ENCODE results near the gene SNRPD1. TPM values are rescaled to one million over a fixed set of nuclear protein-coding genes. Genes with fewer than 3 reads are reported as not detected.
"Not testable (repeated sequence)": the region's sequence is repeated elsewhere in the genome, so short reads cannot be mapped to it uniquely, and the experiment has no call there.

Gene SNRPD1
- total and polyA plus RNA-seq, 2 experiments from 2014 or later: 16.1 to 146 TPM

DNA sequence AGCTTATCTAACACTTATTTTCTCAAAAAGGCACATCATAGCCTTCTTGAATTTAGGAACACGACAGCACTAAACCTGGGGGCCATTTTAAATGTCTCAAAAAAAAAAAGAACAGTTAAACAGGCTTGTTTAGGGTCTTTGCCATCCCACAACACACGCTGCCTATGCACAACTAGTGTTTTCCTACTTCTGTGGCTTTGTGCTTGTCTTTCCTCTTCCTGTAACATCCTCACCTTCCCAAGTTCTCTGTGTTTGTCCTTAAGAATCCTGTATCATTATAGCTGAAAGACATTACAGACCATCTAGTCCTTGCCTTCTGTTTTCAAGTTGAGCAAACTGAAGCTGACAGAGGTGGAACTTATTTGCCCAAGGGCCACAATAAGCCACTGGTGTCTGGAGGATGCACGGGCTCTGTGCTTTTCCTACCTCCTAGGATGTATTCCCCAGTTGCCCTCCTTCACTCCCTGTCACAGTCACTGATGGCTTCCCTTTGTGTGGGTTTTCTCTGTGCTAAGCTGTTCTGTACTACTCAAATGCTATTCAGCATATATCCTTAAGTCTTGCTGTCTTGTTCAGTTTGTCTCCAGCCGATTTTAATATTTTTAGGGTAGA lies 22.6 kb downstream of the SNRPD1 start:
- H3K9me3 ChIP-seq (ENCODE audit: low read depth): no peaks in the 10 kb centered on the region
- peak overlapping the region; percentile 8 for H3K27ac ChIP-seq
- H3K27me3 ChIP-seq: no peaks in the 10 kb centered on the region
- TF ChIP-seq CTCF (IDR thresholded peaks at IDR 0.05; ENCODE audit: low read depth, low read length): no peak
- peaks cover 8% of the 10 kb centered on the region for H3K36me3 ChIP-seq
- H3K4me3 ChIP-seq: no peak overlapping the region
- H3K4me1 ChIP-seq (ENCODE audit: low read depth): no peaks in the 10 kb centered on the region
- DNase-seq (ENCODE audit: low read depth in 1 of 2, low spot score in 1 of 2): no peak

- H3K4me1 ChIP-seq (ENCODE audit: low read depth): no peaks in the 10 kb centered on the region
- no peak for DNase-seq (ENCODE audit: low read depth in 1 of 2, low spot score in 1 of 2)
- H3K27ac ChIP-seq: no peak overlapping the region
- no peak overlapping the region for H3K4me3 ChIP-seq
- no peaks in the 10 kb centered on the region for H3K27me3 ChIP-seq
- H3K36me3 ChIP-seq: peaks cover 4% of the 10 kb centered on the region
- TF ChIP-seq CTCF (IDR thresholded peaks at IDR 0.05; ENCODE audit: low read depth, low read length): no peak
- no peaks in the 10 kb centered on the region for H3K9me3 ChIP-seq (ENCODE audit: low read depth)
These were observed 24.7 kb downstream of the SNRPD1 start for GRCh38 chr18:21636769-21637168.

GRCh38 chr18:21638822-21639221 lies 26.7 kb downstream of the SNRPD1 start:
- Histone ChIP-seq H3K27ac (no peak overlapping the region), H3K4me3 (no peak overlapping the region)

GRCh38 chr18:21640375-21640774 lies 28.3 kb downstream of the SNRPD1 start:
- DNase-seq (ENCODE audit: low read depth in 1 of 2, low spot score in 1 of 2); H3K9me3 ChIP-seq (ENCODE audit: low read depth); H3K27me3 ChIP-seq; H3K36me3 ChIP-seq; H3K4me1 ChIP-seq (ENCODE audit: low read depth); H3K4me3 ChIP-seq; H3K27ac ChIP-seq: not testable (repeated sequence)

More at GRCh38 chr18:21638822-21639221, 26.7 kb downstream of the SNRPD1 start:
- H3K4me1 ChIP-seq (ENCODE audit: low read depth): no peaks in the 10 kb centered on the region
- no peak for TF ChIP-seq CTCF (IDR thresholded peaks at IDR 0.05; ENCODE audit: low read depth, low read length)
- H3K9me3 ChIP-seq (ENCODE audit: low read depth): no peaks in the 10 kb centered on the region
- no peaks in the 10 kb centered on the region for H3K36me3 ChIP-seq
- no peak for DNase-seq (ENCODE audit: low read depth in 1 of 2, low spot score in 1 of 2)
- H3K27me3 ChIP-seq: no peaks in the 10 kb centered on the region

DNA sequence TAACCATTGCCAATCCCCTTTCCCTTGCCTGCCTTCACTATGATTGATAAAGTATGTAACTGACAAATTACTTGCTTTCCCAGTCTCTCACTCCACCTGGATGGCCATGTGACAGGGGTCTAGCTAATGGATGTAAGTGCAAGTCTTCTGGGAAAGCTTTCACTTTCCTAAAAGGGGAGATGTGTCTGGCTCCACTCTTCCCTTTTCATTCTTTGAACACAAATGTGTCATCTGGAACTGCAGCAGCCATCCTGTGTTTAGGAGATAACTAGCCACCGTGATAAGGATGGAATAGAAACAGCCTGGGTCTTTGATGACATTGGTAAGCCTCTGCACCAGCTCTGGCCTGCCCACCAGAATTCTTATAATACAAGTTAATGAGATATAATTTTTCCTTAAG lies 38.2 kb downstream of the SNRPD1 start:
- Histone ChIP-seq H3K27me3 (no peaks in the 10 kb centered on the region), H3K36me3 (no peaks in the 10 kb centered on the region), H3K4me1 (ENCODE audit: low read depth) (no peaks in the 10 kb centered on the region), H3K4me3 (no peak overlapping the region), H3K27ac (no peak overlapping the region), H3K9me3 (ENCODE audit: low read depth) (no peaks in the 10 kb centered on the region)
- no peak for DNase-seq (ENCODE audit: low read depth in 1 of 2, low spot score in 1 of 2)
- no peak for TF ChIP-seq CTCF (IDR thresholded peaks at IDR 0.05; ENCODE audit: low read depth, low read length)

DNA sequence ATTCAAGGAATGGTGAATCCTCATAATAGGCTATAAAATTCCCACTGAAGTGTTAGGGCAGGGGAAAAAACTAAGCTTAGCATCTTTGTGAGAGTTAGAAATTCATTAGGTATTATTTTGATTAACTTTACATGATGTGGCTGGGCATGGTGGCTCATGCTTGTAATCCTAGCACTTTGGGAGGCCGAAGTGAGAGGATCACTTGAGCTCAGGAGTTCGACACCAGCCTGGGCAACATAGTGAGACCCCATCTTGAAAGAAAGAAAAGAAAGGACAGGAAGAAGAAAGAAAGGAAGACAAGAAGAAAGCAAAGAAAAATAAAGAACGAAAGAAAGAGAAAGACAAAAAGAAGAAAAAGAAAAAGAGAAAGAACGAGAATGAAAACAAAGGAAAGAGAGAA lies 40.0 kb downstream of the SNRPD1 start:
- no peaks in the 10 kb centered on the region for H3K27me3 ChIP-seq
- TF ChIP-seq CTCF (IDR thresholded peaks at IDR 0.05; ENCODE audit: low read depth, low read length): no peak
- no peak overlapping the region for H3K4me3 ChIP-seq
- no peaks in the 10 kb centered on the region for H3K4me1 ChIP-seq (ENCODE audit: low read depth)
- H3K36me3 ChIP-seq: no peaks in the 10 kb centered on the region
- no peak for DNase-seq (ENCODE audit: low read depth in 1 of 2, low spot score in 1 of 2)
- no peaks in the 10 kb centered on the region for H3K9me3 ChIP-seq (ENCODE audit: low read depth)
- no peak overlapping the region for H3K27ac ChIP-seq
